Measurements from ENCODE around the gene JADE3. TPM values are rescaled to one million over a fixed set of nuclear protein-coding genes. Genes with fewer than 3 reads are reported as not detected.

JADE3 gene
- total RNA-seq, 1 donor, result 3.0 TPM

- Histone ChIP-seq H3K27me3 (ENCODE audit: insufficient read depth, low read length) (no peaks in the 10 kb centered on the region), H3K4me1 (ENCODE audit: insufficient read depth, low read length) (no peaks in the 10 kb centered on the region), H3K4me3 (ENCODE audit: low read length) (no peak overlapping the region), H3K9me3 (ENCODE audit: low read depth, low read length) (no peaks in the 10 kb centered on the region)
Observed at GRCh38 chrX:47098338-47099094, 186.3 kb downstream of the JADE3 start.

GRCh38 chrX:47101206-47101605, 189.0 kb downstream of the JADE3 start:
- H3K27me3 ChIP-seq (ENCODE audit: insufficient read depth, low read length), result no peaks in the 10 kb centered on the region
- H3K4me3 ChIP-seq (ENCODE audit: low read length), result no peak overlapping the region
- H3K9me3 ChIP-seq (ENCODE audit: low read depth, low read length), result no peaks in the 10 kb centered on the region
- H3K4me1 ChIP-seq (ENCODE audit: insufficient read depth, low read length), result no peaks in the 10 kb centered on the region

Other genes starting within 250 kb of the JADE3 start
- 12.5 TPM for gene SLC9A7, start 153.3 kb upstream of the JADE3 start, total RNA-seq
- 45.5 TPM for gene RP2, start 75.4 kb upstream of the JADE3 start, total RNA-seq
- not detected for gene RGN, start 166.0 kb downstream of the JADE3 start, total RNA-seq
- 34.4 TPM for gene NDUFB11, start 232.3 kb downstream of the JADE3 start, total RNA-seq
- gene RBM10, start 232.8 kb downstream of the JADE3 start, total RNA-seq, result 14.4 TPM

All from mononuclear cell (primary cell).